Dendritic cell treated with granulocyte-macrophage colony-stimulating factor and Interleukin-4, amounts not matched to agents 40 ng/mL and 50 ng/mL, for 4 days (primary cell): Measurements from ENCODE around the gene CT45A7.
"Not testable (repeated sequence)": the region's sequence is repeated elsewhere in the genome, so short reads cannot be mapped to it uniquely, and the experiment has no call there.

ENCODE experiments used
- H3K27ac Mint-ChIP-seq: one replicate; pipeline ENCODE4 v1.8.0; 2022; ENCODE audit warnings: mild to moderate bottlenecking, mixed read lengths
- H3K27me3 Mint-ChIP-seq: one replicate; pipeline ENCODE4 v1.8.0; 2022; ENCODE audit warnings: mild to moderate bottlenecking, mixed read lengths
- H3K36me3 Mint-ChIP-seq: one replicate; pipeline ENCODE4 v1.8.0; 2022; ENCODE audit warnings: low read depth, mixed read lengths
- H3K4me1 Mint-ChIP-seq: one replicate; pipeline ENCODE4 v1.8.0; 2022; ENCODE audit warnings: low read depth, mixed read lengths
- H3K4me3 Mint-ChIP-seq: one replicate; pipeline ENCODE4 v1.8.0; 2022; ENCODE audit warnings: mild to moderate bottlenecking, moderate library complexity, mixed read lengths
- H3K9me3 Mint-ChIP-seq: one replicate; pipeline ENCODE4 v1.8.0; 2022; ENCODE audit warnings: mixed read lengths
- intact Hi-C: fragments of 100-400 bp; cut with micrococcal nuclease; formaldehyde crosslinking; loops from one replicate; pipeline ENCODE4 v1.15.0; 2022

CT45A7 gene, protein sequence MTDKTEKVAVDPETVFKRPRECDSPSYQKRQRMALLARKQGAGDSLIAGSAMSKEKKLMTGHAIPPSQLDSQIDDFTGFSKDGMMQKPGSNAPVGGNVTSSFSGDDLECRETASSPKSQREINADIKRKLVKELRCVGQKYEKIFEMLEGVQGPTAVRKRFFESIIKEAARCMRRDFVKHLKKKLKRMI

DNA sequence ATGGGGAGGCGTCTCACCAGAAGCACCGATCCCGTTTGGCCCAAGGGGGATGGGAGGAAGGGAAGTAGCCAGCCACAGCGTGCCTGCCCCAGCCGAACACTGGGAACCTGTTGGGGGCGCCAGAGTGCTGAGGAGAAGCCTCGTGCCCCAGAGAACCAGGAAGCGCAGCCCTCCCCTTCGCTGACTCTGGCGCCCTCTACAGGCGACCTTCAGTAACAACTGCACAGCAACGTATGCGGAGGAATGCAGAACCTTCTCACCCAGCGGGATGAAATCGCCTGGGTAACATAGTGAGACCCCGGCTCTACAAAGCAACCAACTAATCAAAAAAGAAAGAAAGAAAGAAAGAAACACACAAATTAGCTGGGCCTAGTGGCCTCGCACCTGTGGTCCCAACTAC is at the start of gene CT45A7:
CT45A7 (minus strand) TSS at position 101 of the 400 bp plus-strand sequence. CDS start 3,747 bp downstream, outside the sequence.
- intact Hi-C loops, H3K9me3 Mint-ChIP-seq, H3K4me1 Mint-ChIP-seq, H3K27me3 Mint-ChIP-seq, H3K36me3 Mint-ChIP-seq, H3K27ac Mint-ChIP-seq, H3K4me3 Mint-ChIP-seq: not testable (repeated sequence)

- H3K9me3 Mint-ChIP-seq, intact Hi-C loops, H3K4me3 Mint-ChIP-seq, H3K36me3 Mint-ChIP-seq, H3K27me3 Mint-ChIP-seq, H3K27ac Mint-ChIP-seq, H3K4me1 Mint-ChIP-seq: not testable (repeated sequence)
These were observed 45.7 kb upstream of the CT45A7 start for GRCh38 chrX:135882741-135883140.

- intact Hi-C loops, H3K27ac Mint-ChIP-seq, H3K36me3 Mint-ChIP-seq: not testable (repeated sequence)
These were observed 34.6 kb upstream of the CT45A7 start, which contains the start of gene CT45A9 for GRCh38 chrX:135871712-135872111. Gene CT45A9 (minus strand): TSS chrX:135871812. CDS start chrX:135868061, 3,751 bp downstream.

DNA sequence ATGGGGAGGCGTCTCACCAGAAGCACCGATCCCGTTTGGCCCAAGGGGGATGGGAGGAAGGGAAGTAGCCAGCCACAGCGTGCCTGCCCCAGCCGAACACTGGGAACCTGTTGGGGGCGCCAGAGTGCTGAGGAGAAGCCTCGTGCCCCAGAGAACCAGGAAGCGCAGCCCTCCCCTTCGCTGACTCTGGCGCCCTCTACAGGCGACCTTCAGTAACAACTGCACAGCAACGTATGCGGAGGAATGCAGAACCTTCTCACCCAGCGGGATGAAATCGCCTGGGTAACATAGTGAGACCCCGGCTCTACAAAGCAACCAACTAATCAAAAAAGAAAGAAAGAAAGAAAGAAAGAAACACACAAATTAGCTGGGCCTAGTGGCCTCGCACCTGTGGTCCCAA is 17.4 kb upstream of the CT45A7 start, which contains the start of gene CT45A8:
CT45A8 (minus strand) TSS at position 101 of the 400 bp plus-strand sequence. CDS start 3,755 bp downstream, outside the sequence.
- H3K27me3 Mint-ChIP-seq, H3K4me3 Mint-ChIP-seq, intact Hi-C loops, H3K36me3 Mint-ChIP-seq, H3K4me1 Mint-ChIP-seq, H3K27ac Mint-ChIP-seq, H3K9me3 Mint-ChIP-seq: not testable (repeated sequence)

More at GRCh38 chrX:135871712-135872111, 34.6 kb upstream of the CT45A7 start, which contains the start of gene CT45A9:
- not testable (repeated sequence) for H3K4me3 Mint-ChIP-seq, H3K4me1 Mint-ChIP-seq, H3K27me3 Mint-ChIP-seq, H3K9me3 Mint-ChIP-seq

DNA sequence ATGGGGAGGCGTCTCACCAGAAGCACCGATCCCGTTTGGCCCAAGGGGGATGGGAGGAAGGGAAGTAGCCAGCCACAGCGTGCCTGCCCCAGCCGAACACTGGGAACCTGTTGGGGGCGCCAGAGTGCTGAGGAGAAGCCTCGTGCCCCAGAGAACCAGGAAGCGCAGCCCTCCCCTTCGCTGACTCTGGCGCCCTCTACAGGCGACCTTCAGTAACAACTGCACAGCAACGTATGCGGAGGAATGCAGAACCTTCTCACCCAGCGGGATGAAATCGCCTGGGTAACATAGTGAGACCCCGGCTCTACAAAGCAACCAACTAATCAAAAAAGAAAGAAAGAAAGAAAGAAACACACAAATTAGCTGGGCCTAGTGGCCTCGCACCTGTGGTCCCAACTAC is 17.2 kb downstream of the CT45A7 start, which contains the start of gene CT45A2:
CT45A2 (minus strand) TSS at position 101 of the 400 bp plus-strand sequence. CDS start 3,747 bp downstream, outside the sequence.
- intact Hi-C loops, H3K9me3 Mint-ChIP-seq, H3K4me3 Mint-ChIP-seq, H3K27ac Mint-ChIP-seq, H3K4me1 Mint-ChIP-seq, H3K27me3 Mint-ChIP-seq, H3K36me3 Mint-ChIP-seq: not testable (repeated sequence)

DNA sequence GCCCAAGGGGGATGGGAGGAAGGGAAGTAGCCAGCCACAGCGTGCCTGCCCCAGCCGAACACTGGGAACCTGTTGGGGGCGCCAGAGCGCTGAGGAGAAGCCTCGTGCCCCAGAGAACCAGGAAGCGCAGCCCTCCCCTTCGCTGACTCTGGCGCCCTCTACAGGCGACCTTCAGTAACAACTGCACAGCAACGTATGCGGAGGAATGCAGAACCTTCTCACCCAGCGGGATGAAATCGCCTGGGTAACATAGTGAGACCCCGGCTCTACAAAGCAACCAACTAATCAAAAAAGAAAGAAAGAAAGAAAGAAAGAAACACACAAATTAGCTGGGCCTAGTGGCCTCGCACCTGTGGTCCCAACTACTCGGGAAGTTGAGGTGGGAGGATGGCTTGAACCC is 34.4 kb downstream of the CT45A7 start, which contains the start of gene CT45A6:
CT45A6 (minus strand) TSS at position 101 of the 400 bp plus-strand sequence. CDS start 3,794 bp downstream, outside the sequence.
- H3K27ac Mint-ChIP-seq, H3K27me3 Mint-ChIP-seq, H3K9me3 Mint-ChIP-seq, H3K36me3 Mint-ChIP-seq, H3K4me1 Mint-ChIP-seq, H3K4me3 Mint-ChIP-seq, intact Hi-C loops: not testable (repeated sequence)

- H3K4me3 Mint-ChIP-seq, intact Hi-C loops: not testable (repeated sequence)
These were observed 51.7 kb downstream of the CT45A7 start, which contains the start of gene CT45A5 for GRCh38 chrX:135785403-135785802. Gene CT45A5 (minus strand): TSS chrX:135785503. CDS start chrX:135781729, 3,774 bp downstream.

More at GRCh38 chrX:135785403-135785802, 51.7 kb downstream of the CT45A7 start, which contains the start of gene CT45A5:
- not testable (repeated sequence) for H3K27me3 Mint-ChIP-seq, H3K9me3 Mint-ChIP-seq, H3K27ac Mint-ChIP-seq, H3K36me3 Mint-ChIP-seq, H3K4me1 Mint-ChIP-seq
